ENCODE results near the gene CLDND2.

- TF ChIP-seq, protein P1, sequence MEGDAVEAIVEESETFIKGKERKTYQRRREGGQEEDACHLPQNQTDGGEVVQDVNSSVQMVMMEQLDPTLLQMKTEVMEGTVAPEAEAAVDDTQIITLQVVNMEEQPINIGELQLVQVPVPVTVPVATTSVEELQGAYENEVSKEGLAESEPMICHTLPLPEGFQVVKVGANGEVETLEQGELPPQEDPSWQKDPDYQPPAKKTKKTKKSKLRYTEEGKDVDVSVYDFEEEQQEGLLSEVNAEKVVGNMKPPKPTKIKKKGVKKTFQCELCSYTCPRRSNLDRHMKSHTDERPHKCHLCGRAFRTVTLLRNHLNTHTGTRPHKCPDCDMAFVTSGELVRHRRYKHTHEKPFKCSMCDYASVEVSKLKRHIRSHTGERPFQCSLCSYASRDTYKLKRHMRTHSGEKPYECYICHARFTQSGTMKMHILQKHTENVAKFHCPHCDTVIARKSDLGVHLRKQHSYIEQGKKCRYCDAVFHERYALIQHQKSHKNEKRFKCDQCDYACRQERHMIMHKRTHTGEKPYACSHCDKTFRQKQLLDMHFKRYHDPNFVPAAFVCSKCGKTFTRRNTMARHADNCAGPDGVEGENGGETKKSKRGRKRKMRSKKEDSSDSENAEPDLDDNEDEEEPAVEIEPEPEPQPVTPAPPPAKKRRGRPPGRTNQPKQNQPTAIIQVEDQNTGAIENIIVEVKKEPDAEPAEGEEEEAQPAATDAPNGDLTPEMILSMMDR (IDR thresholded peaks at IDR 0.05; ENCODE audit: insufficient read depth, low read length, poor library complexity, severe bottlenecking) = no peak
- TF ChIP-seq EZH2phosphoT487 (conservative IDR thresholded peaks at IDR 0.05; ENCODE audit: low read length) = no peak
Observed at GRCh38 chr19:51330366-51330765, 38.4 kb downstream of the CLDND2 start.
